Stimulated activated naive CD8-positive, alpha-beta T cell treated with anti-CD3 and anti-CD28 coated beads, Interleukin-15, Interleukin-2, amounts not matched to agents 100 U/mL and 50 U/mL, for 24 hours (primary cell): ENCODE results near the gene LRRC43.
A peak's percentile ranks its signal among the peaks of the same experiment; 100 is the strongest.

Source experiments
- ATAC-seq: fragments of 150-1000 bp; cut with Tn5 transposase; one replicate; pipeline ENCODE4 v1.10.0; 2021
- DNase-seq: peaks from one replicate; pipeline ENCODE4 v3.0.0; 2021

LRRC43 gene

GRCh38 chr12:122182887-122183587, at the start of gene LRRC43:
Gene LRRC43, plus strand, starts transcription at chr12:122183123. Its CDS starts 22 bp downstream, at chr12:122183145.
- ATAC-seq: peak; percentile 62
- DNase-seq: peak; percentile 40

DNA sequence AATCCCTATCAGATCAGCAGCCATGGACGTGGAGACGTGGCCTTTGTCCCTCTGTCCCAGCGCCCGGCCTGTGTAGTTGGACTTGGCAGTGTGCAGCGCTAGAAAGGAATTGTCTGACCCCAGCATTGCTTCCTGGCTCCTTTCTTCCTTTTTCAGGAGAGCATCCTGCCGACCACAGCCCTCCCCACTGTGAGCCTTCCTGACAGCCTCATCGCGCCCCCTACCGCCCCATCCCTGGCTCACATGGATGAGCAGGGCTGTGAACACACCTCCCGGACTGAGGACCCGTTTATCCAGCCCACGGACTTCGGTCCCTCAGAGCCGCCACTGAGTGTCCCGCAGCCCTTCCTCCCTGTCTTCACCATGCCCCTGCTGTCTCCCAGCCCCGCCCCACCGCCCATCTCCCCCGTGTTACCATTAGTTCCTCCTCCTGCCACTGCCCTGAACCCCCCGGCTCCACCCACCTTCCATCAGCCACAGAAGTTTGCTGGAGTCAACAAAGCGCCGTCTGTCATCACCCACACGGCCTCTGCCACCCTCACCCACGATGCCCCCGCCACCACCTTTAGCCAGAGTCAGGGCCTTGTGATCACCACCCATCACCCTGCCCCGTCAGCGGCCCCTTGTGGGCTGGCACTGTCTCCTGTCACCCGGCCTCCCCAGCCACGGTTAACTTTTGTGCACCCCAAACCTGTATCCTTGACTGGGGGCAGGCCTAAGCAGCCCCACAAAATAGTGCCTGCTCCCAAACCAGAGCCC, 49.6 kb upstream of the LRRC43 start:
- no peak for ATAC-seq
- no peak for DNase-seq

GRCh38 chr12:122135437-122136031, 47.4 kb upstream of the LRRC43 start:
- no peak for ATAC-seq
- DNase-seq: no peak

- ATAC-seq: peak; percentile 34
- DNase-seq: no peak
These were observed 45.7 kb upstream of the LRRC43 start for GRCh38 chr12:122137229-122137628.

DNA sequence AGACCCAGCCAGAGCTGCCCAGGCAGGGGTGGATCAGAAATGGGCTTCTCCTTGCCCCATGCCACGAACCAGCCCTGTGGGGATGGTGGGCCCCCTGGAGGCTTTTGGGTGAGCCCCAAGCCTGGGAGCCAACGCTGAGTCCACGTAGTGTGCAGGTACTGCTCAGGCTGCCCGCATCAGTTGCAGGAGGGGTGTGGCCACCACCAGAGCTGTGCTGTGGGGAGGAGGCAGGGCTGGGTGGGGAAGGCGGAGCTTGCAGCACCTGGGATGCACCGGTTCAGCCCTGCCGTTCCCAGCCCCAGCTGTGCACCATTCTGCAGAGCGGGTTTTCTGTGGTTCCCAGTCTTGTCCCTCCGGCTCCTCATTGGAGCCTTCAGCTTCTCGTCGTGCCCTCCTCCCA, 45.2 kb upstream of the LRRC43 start:
- no peak for DNase-seq
- ATAC-seq: no peak

- no peak for ATAC-seq
- DNase-seq: no peak
These were observed 44.7 kb upstream of the LRRC43 start for GRCh38 chr12:122138181-122138580.

DNA sequence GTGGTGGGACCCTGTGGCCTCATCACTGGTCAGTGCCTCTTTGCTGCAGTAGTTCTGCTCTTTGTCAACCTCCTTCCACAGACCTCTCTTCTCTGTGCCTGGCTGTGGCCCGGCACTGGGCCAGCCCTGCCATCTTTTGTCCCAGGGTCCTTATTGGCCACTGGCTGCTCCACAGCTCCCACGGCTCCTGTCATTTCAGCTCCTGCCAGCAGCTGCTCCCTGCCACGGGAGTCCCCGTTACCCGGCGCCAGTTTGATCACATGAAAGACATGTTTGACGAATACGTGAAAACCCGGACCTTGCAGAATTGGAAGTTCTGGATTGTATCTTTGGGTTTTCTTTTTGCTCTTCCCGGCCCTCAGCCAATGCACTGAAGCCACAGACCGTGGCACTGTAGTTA, 44.3 kb upstream of the LRRC43 start:
- no peak for ATAC-seq

DNA sequence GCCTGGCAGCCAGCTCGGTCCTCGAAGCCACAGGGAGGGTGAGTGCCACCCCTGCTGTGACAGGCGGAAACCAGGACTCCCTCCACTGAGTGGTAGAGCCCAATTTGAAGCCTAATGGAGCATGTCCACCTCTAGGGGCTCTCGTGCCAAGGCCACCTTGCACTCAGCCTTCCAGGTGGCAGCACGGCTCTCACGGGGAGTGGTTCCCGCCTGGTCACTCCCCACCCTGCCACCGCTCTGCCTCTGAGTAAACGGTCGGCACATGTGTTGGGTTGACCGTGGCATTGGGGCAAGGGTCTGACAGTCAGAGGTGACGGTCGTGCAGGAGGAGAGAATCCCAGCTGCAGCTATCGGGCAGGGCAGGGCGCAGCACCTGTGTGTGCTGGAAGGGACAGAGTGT, 43.7 kb upstream of the LRRC43 start:
- DNase-seq (no peak), ATAC-seq (no peak)

More for the DNA sequence above, 44.3 kb upstream of the LRRC43 start:
- DNase-seq: no peak

DNA sequence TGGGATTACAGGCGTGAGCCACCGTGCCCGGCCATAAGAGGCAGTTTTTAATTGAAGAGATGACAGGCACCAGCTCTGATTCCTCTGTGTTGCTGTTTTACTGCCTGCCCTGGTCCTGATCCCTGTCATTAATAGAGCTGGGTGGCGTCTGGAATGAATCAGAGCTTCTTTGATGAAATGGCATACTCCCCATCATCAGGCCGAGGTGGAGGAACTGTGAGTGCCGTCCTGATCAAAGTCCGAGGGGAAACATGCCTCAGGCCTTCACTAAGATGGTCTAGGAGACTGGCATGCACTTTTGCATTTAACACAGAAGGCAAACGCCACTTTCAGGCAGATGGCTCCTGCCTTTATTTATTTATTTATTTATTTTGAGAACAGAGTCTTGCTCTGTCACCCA, 43.0 kb upstream of the LRRC43 start:
- DNase-seq (no peak), ATAC-seq (no peak)

DNA sequence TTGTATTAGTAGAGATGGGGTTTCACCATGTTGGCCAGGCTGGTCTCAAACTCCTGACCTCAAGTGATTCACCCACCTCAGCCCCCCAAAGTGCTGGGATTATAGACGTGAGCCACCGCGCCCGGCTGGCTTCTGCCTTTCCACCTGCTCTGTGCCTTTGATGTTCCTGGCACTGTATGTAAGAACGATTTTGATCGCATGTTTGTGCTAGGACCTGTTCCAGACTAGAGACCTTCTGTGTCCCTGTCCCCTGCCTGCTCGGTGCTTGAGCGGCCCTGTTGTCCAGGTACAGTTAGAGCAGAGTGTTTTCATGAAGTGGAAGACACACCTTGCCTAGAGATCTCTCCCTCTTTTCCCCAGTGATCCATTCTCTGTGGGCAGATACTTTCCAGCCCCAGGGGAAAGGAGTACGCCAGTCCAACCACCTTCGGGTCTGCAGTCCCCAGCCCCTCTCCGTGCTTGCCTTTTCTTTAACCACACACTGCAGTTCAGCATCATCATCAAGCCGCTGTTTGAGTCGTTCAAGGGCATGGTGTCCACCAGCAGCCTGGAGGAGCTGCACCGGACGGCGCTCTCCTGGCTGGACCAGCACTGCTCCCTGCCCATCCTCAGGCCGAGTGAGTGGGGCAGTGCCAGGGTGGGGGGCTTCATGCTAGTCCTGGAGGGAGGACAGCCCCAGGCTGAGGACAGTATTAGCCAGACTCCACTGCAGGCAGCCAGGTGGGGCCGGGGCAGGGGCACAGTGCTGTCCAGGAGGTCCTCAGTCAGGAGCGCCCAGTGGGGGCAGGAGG, 42.3 kb upstream of the LRRC43 start:
- no peak for ATAC-seq

GRCh38 chr12:122141911-122142725, 40.8 kb upstream of the LRRC43 start:
- no peak for DNase-seq

More for the DNA sequence above, 42.3 kb upstream of the LRRC43 start:
- no peak for DNase-seq

GRCh38 chr12:122142857-122143256, 40.1 kb upstream of the LRRC43 start:
- ATAC-seq: no peak
- no peak for DNase-seq

More at GRCh38 chr12:122141911-122142725, 40.8 kb upstream of the LRRC43 start:
- no peak for ATAC-seq

- ATAC-seq: no peak
- DNase-seq: no peak
These were observed 38.0 kb upstream of the LRRC43 start for GRCh38 chr12:122144885-122145284.

DNA sequence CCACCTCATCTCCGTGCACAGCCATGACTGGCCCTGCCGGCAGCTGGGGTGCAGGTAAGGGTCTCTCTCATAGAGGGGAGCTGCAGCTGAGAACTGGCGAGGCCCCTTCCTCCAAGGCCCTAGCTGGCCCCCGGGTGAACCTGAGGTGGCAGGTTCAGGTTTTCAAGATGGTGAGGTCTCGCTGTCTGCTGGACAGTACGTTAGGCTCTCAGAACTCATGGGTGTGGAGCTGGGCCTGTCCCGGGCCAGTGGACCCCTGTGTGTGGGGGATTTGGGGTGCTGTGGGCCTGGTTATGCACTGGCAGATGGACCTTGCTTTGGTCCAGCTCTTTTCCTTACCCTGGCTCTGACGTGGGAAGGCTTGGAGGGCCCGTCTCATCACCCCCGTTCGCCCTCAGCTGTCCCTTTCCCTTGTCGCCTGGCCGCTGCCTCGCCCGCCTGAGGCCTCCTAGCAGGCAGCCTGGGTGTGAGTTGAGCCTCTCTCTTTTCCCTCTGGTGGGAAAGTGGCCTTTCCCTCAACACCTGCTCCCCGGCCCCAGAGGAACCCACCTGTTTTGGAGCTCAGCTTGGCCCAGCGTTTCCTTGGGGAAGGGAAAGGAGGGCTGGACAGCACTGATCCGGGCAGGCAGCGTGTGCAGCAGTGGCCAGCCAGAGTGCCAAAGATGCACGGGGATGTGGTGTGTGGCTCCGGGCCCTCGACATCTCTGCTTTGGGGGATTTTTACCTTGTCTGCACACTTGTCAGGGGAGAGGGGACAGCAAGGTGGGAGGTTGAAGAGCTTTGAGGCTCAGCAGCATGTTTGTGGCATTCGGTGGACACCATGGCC, 37.2 kb upstream of the LRRC43 start:
- DNase-seq (no peak), ATAC-seq (no peak)

- DNase-seq (no peak), ATAC-seq (no peak)
These were observed 35.2 kb upstream of the LRRC43 start for GRCh38 chr12:122147514-122148290.

DNA sequence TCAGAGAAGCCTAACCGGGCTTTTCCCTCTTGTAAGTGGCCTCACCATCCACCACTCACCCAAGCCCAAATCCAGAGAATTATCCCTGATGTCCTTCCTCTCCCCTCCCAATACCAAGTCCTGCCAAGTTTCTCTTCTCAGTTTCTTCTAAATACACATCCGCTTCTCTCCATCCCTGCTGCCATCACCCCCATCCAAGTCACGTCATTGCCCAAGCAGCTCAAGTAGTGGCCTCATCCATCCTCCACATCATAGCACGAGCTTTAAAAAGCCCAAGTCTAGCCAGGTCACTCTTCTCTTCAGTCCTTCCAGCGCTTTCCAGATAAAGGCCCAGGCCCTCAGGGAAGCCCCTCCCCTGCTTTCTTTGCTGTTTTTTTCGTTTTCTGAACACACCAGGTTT, 34.3 kb upstream of the LRRC43 start:
- ATAC-seq: no peak
- DNase-seq: no peak

DNA sequence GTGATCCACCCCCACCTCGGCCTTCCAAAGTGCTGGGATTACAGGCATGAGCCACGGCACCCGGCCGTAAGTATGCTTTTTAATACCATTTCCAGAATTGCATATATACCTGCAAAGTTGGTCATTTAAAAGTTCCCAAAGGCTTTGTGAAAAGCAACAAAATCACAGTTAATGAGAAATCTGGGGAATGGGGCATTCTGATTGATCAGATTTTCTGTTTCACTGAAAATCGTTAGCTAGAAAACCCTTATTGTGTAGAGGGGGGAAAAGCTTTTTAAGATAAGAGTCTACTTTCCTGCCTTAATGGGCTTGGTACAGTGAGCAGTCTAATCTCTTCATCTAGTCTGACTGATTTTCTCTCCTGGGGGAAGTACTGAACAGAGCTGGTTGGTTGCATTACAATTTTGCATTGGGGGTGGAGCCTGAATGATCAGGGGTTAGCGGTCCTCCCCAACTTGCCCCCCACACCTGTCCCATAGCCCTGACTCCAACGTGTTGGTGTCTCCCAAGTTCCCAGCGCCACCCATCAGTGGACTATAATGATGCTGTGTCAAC, 32.7 kb upstream of the LRRC43 start:
- ATAC-seq (no peak), DNase-seq (no peak)

- DNase-seq: no peak
- ATAC-seq: no peak
These were observed 30.2 kb upstream of the LRRC43 start for GRCh38 chr12:122152754-122153153.

GRCh38 chr12:122155705-122156104, 27.2 kb upstream of the LRRC43 start:
- ATAC-seq (no peak), DNase-seq (no peak)
